CD4-positive, alpha-beta T cell treated with Interleukin-4 for 4 hours (primary cell): ENCODE results near the gene PI4KB.
"Not testable (repeated sequence)": the region's sequence is repeated elsewhere in the genome, so short reads cannot be mapped to it uniquely, and the experiment has no call there.

ENCODE experiments used
- DNase-seq: peaks from one replicate; pipeline ENCODE4 v3.0.0-alpha.2; 2020

PI4KB gene

DNA sequence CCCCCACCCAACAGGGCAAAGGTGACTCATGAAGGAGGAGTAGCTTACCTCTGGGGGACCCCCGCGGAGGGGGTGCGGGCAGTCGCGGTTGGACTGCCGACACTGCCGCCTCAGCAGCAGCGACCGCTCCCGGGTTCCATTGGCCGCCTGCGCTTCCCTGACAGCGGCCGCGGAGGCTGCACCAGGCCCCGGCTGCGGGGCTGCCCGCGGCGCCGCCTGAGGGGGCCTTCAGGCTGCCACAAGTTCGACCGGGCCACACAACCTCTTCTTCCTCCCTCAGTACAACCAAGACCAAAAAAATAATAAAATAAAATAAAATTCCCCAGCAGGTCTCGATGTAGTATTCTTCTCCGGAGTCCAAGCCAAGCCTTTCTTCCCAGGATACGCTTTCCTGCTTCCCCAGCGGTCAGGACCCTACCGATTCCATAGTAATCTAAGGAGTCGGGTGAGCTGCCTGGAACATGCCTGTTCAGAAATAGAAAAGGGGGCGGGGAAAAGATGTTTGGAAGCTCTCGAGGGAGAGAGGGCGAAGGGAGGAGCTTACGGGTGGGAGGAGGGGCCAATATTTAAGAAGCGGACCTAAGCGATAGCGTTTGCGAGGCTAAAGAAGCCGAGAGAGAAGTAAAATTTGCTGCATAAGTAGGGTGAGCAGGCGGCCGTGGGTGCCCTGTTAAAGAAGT is at the start of gene PI4KB:
PI4KB (minus strand) TSS at position 194 of the 680 bp plus-strand sequence. CDS start 10,935 bp downstream, outside the sequence.
- DNase-seq: peak; percentile 96

DNA sequence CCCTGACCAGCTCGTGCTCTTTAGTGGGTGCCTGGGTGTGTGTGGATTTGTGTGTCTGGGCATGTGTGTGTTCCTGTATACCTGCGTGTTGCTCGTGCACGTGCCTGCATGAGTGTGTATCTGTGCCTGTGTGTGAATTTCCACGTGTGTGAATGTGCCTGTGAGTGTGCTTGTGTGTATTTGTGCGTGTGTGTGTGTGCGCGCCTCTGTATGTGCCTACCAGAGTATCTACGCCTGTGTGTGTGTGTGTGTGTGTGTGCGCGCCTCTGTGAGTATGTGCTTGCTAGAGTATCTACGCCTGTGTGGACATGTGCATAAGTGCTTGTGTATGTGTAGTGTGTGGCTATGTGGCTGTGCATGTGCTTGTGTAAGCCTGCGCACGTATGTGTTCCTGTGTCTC is 46.0 kb upstream of the PI4KB start:
- no peak for DNase-seq

DNA sequence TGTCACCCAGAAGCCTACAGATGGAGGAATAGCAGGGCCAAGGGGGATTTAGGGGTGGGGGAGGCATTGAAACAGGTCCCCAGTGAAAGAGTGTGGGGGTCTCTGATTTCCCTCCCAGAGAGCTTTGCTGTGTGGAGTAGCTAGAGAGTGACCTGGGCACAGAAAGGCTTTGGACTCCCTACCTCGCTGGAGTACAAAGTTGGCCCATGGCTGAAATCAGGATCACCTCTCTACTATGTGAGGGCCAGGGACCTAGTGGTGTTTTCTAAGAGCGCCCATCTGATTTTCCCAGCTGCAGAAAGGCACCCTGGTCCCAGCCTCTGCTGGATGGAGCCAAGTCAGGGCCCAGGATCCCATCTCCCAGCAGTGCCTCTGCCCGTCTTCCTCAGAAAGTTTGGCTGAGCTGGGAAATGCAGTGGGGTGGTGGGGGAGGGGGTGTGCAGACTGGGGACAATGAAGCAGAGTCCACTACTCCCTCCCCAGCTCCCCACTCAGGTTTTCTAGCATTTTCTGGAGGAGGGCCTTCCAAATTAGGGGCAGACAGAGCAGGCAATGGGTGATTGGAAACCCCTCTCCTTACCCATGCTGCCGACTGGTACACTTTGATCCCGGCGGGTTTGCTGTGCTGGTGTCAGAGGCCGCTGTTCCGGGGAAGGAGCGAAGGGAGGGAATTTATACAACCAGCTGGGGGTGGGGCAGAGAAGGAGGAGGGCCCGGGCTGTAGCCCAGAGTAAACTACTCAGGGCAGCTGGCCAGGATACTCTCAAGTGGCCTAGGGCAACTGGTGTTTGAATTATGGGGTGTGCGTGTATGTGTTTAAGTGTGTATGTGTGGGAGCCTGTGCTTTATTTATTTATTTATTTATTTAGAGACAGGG is 45.1 kb upstream of the PI4KB start, which contains the start of gene SELENBP1:
SELENBP1 (minus strand) TSS at position 648 of the 877 bp plus-strand sequence; CDS start at position 584, 64 bp downstream.
- no peak for DNase-seq

DNA sequence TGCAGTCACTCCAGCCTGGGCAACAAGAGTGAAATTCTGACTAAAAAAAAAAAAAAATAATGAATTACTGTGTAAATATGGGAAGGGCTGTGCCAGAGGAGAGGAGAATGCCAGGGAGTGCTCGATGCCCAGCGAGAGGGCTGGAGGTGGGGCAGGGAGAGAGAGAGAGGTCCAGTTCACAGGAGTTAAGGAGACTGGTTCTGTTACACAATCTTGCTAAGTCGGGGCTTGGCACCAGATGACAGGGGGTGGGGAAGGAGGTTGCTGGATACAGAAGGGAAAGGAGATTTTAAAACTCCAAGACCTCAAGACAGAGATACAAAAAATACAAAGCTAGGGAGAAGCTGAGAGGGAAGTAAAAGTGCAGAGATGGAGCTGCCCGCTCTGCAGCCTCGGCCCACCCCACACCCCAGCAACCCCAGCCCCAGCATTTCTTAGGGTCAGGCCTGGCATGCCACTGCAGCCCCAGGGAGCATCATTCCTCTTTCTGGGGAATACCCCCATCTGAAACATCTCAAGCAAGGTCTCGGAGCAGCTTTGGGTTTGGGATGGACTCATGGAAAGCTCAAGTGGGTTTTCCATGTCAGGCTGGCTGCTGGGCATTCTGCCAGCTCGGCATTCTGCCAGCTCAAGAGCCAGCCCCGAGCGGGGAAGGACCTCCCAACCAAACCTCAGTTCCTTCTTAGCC is 44.3 kb upstream of the PI4KB start:
- DNase-seq: no peak

DNA sequence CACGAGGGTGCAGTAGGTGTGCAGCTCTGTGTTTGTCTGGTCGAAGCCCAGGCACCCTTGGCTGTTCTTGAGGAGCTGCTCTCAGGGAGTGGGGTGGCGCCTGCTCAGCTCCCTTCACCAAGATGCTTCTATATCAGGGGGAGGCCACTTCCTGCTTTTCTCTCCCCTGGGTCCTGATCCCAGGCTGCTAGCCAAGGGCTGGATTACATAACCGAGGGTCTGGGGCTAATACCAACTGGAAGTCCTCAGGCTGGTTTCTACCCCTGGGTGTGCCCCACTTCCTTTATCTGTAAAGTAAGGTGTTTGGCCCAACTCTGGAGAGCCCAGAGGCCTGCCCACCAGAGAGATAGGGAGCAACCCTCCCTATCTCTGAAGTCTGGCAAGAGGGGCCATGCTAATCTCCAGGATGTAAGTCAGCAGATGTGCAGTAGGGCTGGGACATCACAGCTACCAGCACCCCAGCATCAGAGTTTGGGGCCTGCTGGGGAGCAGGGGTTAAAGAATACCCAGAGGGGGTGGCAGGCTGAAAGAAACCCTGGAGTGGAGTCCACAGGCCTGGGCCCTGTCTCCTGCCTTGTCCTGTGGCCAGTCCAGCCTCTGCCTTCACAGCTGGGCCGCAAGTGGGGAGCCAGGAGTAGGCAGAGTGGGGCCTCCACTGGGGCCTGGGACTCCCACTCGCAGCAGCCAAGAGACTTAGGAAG is 43.1 kb upstream of the PI4KB start:
- no peak for DNase-seq

DNA sequence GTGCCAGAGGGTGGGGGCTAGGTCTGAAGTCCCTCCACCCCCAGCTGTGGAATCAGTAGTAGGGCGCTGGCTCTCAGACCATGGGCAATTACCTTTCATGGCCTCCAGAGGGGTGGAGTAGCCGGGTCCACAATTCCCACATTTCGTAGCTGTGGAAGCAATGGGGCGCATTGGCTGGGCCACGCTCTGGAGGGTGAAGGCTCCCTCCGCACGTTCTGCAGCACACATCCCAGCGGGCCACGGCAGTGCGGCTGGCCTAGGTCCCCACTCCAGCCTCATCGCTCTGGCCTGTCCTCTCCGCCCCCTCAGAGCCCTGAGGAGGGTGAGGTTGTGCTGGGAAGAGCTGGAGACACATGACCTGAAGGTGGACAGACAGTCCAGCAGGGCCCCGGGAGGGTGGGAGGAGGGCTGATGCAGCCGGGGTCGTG is 42.4 kb upstream of the PI4KB start:
- DNase-seq: no peak

DNA sequence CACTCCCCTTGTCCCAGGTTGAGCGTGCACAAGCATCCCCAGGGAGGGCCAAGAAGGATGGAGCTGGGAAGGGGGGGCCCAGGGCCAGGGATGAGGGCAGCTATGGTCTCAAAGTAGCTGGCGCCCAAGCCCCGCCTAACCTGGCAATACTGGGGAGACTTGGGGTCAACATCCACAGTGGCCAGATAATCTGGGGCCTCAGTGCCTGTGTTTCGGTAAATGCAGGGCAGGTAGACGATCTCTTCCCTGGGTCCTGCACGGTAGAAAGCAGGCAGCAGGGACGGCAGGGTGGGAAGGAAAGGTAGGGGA is 42.0 kb upstream of the PI4KB start:
- no peak for DNase-seq

DNA sequence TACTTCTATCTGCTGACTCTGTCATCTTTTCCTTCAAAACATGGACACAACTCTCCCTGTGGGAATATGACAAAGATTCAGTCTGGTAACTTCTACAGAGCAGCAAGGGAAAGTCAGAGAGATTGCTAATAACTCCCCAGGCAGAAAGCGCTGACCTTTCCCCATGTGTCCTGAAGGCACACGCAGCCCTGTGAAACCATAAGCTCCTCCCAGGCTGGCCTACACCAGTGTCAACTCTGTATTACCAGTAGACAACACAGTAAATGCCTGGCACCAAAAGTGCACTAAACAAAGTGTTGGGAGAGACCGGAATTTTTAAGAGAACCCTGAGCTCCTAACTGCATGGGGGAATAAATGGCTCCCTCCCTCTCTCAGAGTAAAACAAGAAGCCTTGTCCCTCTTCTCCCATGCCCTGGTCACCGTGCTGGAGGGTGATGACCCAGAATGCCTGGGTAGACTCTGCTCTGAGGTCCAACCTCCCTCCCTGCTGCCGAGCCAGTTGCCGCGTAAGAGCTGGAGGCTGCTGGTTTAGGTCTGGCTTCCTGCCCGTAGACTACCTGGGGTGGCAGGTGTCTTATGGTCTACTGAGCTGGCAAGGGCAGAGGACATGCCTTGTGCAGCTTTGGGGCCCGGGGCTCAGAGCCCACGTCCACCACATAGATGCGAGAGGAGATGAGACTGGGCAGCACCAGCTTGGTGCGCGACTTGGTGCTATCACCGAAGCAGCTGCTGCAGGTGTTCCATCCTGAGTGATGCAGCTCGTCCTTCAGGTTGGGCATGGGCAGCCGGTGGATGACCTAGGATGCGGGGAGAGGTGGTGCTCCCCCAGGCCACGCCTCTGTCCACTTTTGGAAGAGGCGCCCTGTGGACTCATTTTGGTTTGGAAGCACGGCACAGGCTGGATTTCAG is 41.4 kb upstream of the PI4KB start:
- DNase-seq: no peak

DNA sequence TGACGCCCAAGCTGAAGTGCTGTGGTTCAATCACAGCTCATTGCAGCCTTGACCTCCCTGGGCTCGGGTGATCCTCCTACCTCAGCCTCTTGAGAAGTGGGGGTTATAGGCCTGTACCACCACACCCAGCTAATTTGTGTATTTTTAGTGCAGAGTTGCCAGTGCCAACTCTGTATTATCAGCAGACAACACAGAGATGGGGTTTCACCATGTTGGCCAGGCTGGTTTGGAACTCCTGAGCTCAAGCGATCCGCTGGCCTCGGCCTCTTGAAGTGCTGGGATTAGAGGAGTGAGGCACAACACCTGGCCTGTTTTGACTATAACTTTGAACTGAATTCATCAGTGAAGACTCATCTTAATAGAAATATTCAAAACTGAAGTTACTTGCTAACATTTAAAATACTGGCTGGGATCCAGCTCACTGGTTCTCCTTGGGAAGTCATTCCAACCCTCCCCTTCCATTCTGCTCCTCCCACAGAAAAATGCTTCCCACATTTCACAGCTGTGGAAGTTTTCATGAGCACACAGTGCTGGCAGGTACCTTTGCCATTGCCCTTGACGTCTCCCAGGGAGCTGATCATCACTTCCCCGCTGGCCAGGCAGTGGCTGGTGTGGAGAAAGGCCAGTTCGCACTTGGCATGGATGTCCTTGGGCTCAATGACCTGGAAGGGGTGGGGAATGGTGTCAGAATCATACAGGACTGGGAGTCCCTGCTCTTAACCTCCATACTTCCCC is 40.6 kb upstream of the PI4KB start:
- no peak for DNase-seq

DNA sequence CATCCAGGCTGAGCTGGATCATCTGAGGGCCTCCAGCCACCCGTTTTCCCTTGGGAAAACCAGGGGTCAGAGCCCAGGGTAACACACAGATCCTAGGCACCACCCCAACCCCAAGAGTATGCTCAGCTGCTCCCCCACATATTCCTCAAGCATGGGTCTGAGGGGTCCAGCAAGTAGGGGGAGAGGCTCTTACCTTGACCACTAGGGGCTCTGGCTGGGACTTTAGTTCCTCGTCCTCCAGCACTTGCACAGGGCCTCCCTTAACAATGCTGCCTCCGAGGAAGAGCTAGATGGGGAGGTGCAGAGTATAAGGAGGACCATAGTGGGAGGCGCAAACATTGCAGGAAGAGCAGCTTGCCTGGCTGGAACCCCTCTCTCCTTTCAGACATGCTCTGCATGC is 37.8 kb upstream of the PI4KB start:
- no peak for DNase-seq

DNA sequence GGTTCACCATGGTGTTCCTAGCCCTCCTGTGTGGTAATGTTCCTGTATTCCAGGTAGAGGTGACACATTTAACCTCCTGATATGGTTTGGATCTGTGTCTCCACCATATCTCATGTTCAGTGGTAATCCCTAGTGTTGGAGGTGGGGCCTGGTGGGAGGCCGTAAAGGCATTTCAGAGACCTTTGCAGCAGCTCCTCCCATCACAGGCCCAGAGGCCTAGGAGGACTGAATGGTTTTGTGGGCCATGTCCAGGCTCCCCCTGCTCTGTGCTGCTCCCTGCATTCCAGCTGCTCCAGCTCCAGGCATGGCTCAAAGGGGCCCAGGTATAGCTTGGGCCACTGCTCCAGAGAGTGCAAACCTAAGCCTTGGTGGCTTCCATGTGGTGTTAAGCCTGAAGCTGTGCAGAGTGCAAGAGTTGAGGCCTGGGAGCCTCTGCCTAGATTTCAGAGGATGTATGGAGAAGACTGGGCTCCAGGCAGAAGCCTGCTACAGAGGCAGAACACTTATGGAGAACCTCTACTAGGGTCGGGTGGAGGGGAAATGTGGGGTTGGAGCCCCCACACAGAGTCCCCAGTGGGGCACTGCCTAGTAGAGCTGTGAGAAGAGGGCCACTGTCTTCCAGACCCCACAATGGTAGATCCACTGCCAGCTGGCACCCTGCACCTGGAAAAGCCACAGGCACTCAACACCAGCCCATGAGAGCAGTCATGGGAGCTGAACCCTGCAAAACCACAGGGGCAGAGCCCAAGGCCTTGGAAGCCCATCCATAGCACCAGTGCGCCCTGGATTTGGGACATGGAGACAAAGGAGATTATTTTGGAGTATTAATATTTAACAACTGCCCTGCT is 35.3 kb upstream of the PI4KB start:
- DNase-seq: no peak

DNA sequence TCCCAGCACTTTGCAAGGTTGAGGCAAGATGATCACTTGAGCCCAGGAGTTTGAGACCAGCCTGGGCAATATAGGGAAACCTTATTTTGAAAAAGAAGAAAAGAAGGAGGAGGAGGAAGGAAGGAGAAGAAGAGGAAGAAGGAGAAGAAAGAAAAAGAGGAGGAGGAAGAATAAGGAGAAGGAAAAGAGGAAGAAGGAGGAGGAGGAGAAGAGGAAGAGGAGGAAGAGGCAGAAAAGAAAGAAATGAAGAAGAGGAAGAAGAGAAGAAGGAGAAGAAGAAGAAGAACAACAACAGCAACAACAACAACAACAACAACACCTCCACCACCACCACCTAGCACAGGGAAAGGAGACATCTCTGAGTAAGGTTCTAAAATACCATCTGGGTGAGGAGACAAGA is 34.7 kb upstream of the PI4KB start:
- no peak for DNase-seq

DNA sequence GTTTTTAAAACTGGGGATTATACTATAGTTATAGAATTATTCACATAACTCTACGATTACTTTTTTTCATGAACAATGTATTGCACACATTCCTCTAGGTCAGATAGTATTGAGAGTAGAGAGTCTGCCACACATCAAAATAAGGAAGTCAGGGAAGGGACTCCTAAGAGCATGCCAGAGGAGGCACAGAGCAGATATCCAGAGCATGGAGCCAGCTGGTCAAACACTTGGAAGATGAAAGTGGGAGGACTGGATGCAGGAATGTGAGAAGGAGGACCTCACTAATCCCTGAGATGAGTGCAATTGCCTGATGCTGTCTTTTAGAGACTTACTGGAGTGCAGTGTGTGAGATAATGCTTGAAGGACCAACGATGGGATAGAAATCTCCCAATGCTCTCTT is 29.5 kb upstream of the PI4KB start:
- no peak for DNase-seq

DNA sequence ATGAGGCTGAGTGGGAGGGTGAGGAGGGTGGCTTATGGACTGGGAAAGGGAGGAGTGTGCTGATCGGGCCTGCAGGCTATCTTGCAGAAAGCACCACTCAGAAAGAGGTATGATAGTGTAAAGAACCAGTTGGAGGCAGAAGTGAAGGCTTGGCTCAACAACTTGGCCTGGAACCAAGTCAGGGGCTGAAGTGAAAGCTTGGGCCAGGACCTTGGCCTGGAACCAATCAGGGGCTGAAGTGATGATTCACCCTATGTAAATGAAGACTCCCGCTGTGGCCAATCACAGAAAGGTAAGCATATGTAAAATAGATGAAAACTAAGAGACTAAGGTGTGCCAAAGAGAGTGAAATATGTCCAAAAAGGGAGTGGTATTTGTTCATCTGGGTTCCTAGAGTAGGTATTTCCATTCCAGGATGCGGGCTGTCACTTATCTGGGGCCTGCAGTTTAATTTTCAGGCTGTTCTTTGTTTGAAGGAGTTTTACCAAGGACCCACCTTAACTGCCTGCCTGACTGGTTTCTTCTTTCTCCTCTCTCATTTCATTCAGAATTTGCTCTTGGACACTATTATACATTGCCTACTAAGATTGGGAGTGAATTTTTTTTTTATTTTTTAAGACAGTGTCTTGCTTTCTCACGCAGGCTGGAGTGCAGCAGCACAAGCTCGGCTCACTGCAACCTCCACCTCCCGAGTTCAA is 25.0 kb upstream of the PI4KB start:
- no peak for DNase-seq

DNA sequence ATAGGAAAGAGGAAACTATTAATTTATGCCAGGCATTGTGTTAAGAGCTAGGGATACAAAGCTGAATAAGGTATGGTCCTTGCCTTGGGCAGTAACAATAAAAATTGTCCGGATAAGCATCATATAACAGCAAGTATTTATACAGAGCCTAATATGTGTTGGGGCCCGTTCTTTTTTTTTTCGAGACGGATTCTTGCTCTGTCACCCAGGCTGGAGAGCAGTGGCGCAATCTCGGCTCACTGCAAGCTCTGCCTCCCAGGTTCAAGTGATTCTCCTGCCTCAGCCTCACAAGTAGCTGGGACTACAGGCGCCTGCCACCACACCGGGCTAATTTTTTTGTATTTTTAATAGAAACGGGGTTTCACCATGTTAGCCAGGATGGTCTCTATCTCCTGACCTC is 23.1 kb upstream of the PI4KB start:
- not testable (repeated sequence) for DNase-seq

DNA sequence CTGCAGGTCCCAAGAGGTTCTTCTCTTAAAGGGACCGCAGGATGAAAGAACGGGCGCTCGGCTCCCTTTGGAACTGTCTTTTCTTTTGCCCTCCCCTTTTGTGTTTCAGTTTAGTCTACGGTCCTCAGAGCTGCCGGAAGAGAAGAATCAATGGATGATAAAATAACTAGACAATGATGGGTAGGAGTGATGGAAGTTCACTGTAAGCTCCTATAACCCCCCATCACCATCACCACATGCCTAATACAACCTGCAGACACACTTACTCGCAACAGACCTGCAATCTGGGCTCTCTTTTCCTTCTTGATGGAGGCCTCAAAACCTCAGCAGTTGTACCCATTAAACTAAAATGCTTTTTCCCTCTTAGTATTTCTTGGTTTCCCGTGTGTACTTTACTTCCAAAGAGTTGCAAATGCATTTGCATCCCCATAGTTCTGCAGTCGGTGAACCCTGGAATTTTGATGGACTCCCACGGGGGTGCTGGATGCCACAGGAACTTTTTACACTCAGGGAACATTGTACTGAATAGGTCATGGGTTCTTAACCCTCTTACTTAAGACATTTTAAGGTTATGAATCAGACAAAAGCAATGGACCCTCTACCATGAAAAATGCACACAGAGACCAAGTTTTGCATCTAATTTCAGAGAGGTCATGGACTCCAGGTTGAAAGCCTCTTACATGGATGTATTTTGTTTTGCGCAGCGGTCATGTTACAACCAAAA is 20.5 kb upstream of the PI4KB start:
- DNase-seq: no peak

DNA sequence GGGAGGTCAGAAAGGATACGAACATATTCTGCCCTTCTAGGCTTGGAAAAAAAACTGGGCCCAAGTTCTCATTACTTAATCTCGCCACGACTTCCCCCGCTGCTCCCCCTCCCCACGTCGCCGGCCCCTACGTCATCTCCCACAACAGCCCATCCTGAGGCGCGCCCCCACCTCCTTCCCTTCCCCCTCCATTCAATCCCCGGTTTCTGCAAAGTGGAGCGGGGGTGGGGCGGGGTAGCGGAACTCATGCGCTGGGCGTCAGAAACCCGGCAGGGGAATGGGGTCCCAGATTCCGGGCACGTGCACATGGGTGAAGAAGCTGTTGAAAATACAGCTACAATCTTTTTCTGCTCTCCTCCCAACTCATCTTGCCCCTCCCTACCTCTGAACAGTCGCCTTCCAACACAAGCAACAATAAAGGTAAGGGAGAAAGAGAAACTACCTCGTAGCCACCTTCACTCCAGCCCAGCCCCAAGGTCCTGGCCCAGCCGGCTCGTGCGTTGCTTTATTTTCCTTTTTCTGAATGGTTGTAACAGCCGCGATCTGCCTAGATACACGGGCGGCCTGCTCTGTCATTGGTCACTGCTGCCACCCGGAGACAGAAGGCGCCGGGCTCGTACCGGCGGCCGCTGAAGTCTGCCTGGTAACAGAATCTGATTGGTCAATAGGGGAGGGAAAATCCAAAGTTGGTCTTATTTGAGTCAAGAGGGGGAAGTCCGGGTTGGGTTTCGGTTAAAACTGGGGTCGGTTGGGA is 19.7 kb upstream of the PI4KB start, which contains the start of gene RFX5:
RFX5 (minus strand) TSS at position 484 of the 754 bp plus-strand sequence. CDS start 932 bp downstream, outside the sequence.
- peak; percentile 99 for DNase-seq
